Measurements from ENCODE around the gene SLC25A2. TPM values are rescaled to one million over a fixed set of nuclear protein-coding genes. Genes with fewer than 3 reads are reported as not detected.

Gene SLC25A2
- total and polyA plus RNA-seq, 2 of the 8 experiments (the other 6 are each of a cell fraction or from before 2014, with no cell fraction given): not detected

DNA sequence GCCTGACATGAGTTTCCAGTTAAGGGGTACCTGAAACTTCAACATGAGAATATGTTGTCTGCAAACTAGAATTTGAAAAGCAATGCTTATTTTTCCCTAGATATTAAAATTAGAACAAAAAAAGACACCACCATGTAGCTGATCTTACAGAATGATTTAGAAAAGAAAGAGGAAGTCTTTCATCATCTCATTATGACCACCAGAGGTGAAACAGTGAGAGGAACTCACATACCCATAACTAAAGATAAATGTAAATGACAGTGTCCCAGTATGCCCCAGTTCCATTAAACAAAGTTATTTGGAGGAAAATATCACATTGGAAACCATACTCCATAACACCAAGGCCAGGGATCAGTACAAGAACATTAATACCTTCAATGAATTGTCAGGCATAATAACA, 9.9 kb upstream of the SLC25A2 start:
- Histone ChIP-seq H2BK15ac (ENCODE audit: low read length) (no peak overlapping the region), H4K5ac (ENCODE audit: insufficient read length, low read depth, low read length) (no peak overlapping the region), H2BK12ac (ENCODE audit: low read depth, low read length) (no peak overlapping the region), H2BK120ac (replicated peaks; ENCODE audit: low read depth, low read length) (no peak overlapping the region), H4K20me1 (replicated peaks in 1 of 2; ENCODE audit: control insufficient read depth in 1 of 2, insufficient read depth in 2 of 2, low read length in 2 of 2) (no peaks in the 10 kb centered on the region), H3K9me3 (ENCODE audit: insufficient read depth in 2 of 2, low read depth in 1 of 2, low read length in 1 of 2) (peaks cover 9 to 15% of the 10 kb centered on the region in 2 experiments), H3K23ac (ENCODE audit: insufficient read length) (no peak overlapping the region), H3K9ac (replicated peaks in 1 of 4; ENCODE audit: extremely low read depth in 1 of 4, low read depth in 3 of 4, low read length in 3 of 4) (no peak overlapping the region), H3K4ac (replicated peaks; ENCODE audit: insufficient read length, low read depth, low read length) (no peak overlapping the region), H3K56ac (replicated peaks; ENCODE audit: insufficient read length, low read depth, low read length) (no peak overlapping the region), H3K4me2 (ENCODE audit: insufficient read depth in 1 of 2, low read depth in 2 of 2, low read length in 2 of 2) (no peak overlapping the region), H3K79me2 (ENCODE audit: control insufficient read depth in 1 of 2, insufficient read depth in 2 of 2, low read length in 2 of 2) (peaks cover 0 to 10% of the 10 kb centered on the region in 2 experiments; a peak in 3 of 4 replicates), H3K4me1 (replicated peaks in 1 of 4; ENCODE audit: control insufficient read depth in 3 of 4, insufficient read depth in 4 of 4, low read length in 3 of 4) (no peaks in the 10 kb centered on the region), H3K27me3 (replicated peaks in 1 of 4; ENCODE audit: control insufficient read depth in 3 of 4, extremely low read depth in 1 of 4, insufficient read depth in 3 of 4, low read length in 3 of 4) (no peaks in the 10 kb centered on the region), H3K36me3 (ENCODE audit: control insufficient read depth in 2 of 4, insufficient read depth in 4 of 4, low read length in 3 of 4) (peaks cover 0 to 15% (median 9%) of the 10 kb centered on the region in 4 experiments; a peak in 5 of 8 replicates), H4K91ac (replicated peaks; ENCODE audit: insufficient read length, low read length) (no peak overlapping the region), H3K23me2 (ENCODE audit: low read depth, low read length) (no peaks in the 10 kb centered on the region), H3K79me1 (ENCODE audit: low read depth, low read length) (no peaks in the 10 kb centered on the region), H4K8ac (ENCODE audit: extremely low read depth, insufficient read depth, low read length) (no peak overlapping the region), H2AK5ac (ENCODE audit: low read depth, low read length) (no peak overlapping the region), H3K18ac (ENCODE audit: extremely low read depth, low read length) (no peak overlapping the region), H3K27ac (ENCODE audit: low read depth, low read length) (no peak overlapping the region), H2BK20ac (ENCODE audit: low read length) (no peak overlapping the region), H2AFZ (ENCODE audit: low read length) (no peak overlapping the region), H3K4me3 (ENCODE audit: extremely low read depth in 1 of 4, insufficient read depth in 2 of 4, low read depth in 3 of 4, low read length in 4 of 4) (no peak overlapping the region), H2BK5ac (ENCODE audit: low read depth, low read length) (no peak overlapping the region), H3K14ac (ENCODE audit: insufficient read length) (no peak overlapping the region)
- FAIRE-seq (no peak), DNase-seq (ENCODE audit: low read depth in 1 of 2, low spot score in 2 of 2) (no peak)
- ChIA-PET POLR2A (ENCODE audit: partially characterized antibody) (no interaction called here), CTCF (ENCODE audit: partially characterized antibody) (interaction anchor here (0.9 to 1.1 kb wide), 3 partner anchors 68 to 250 kb away, joined by 3 to 4 read pairs (median 3); partner anchors contain the start of genes PCDHB10 and PCDHB15)
- TF ChIP-seq POU5F1 (IDR thresholded peaks at IDR 0.05; ENCODE audit: low read depth, low read length): no peak
- TF ChIP-seq NANOG (IDR thresholded peaks at IDR 0.05; ENCODE audit: insufficient read depth, low read depth, low read length, poor library complexity, severe bottlenecking): no peak

Data from H1 (cell line).